GM10248 (cell line): ENCODE data around the gene CES3.

Experiments
- CTCF ChIA-PET: fragments of 300-600 bp; sonication (Branson Sonifier 250); formaldehyde crosslinking; extraction: SDS; loops from one replicate; lab custom pipeline; 2021; ENCODE audit warnings: antibody characterized with exemption; lab: Yijun Ruan, JAX
- POLR2A ChIA-PET: fragments of 350-650 bp; sonication (Branson Sonifier 250); formaldehyde crosslinking; extraction: SDS; loops from one replicate; lab custom pipeline; 2020; ENCODE audit warnings: antibody characterized with exemption; lab: Yijun Ruan, JAX
- DNase-seq: peaks from one replicate; pipeline ENCODE4 v3.0.0; 2012; ENCODE audit errors: extremely low spot score
- CTCF ChIP-seq: IDR thresholded peaks from 2 replicates; pipeline ENCODE4 v1.5.1; 2012; ENCODE audit warnings: mild to moderate bottlenecking, low read depth; ENCODE audit errors: extremely low read depth, missing control alignments, control extremely low read depth

Gene CES3

GRCh38 chr16:66925322-66925840 lies 35.7 kb upstream of the CES3 start, which contains the start of gene RRAD:
Gene RRAD (minus strand): TSS chr16:66925535. CDS start chr16:66925179, 356 bp downstream.
- no peak for DNase-seq
- no peak for TF ChIP-seq CTCF
- ChIA-PET CTCF (interaction anchor here (1.0 to 6.0 kb wide), 5 partner anchors 13 to 95 kb away, joined by 3 to 115 read pairs (median 5); partner anchors contain the start of gene NAE1), POLR2A (interaction anchor here (0.6 kb wide), 1 partner anchor 34 kb away, joined by 3 read pairs; no protein-coding TSS in a partner anchor)

GRCh38 chr16:66926171-66926947 lies 34.7 kb upstream of the CES3 start:
- no peak for DNase-seq
- POLR2A ChIA-PET = interaction anchor here (0.6 to 0.7 kb wide), 2 partner anchors 35 to 450 kb away, joined by 3 read pairs; no protein-coding TSS in a partner anchor
- CTCF ChIA-PET = interaction anchor here (1.0 to 6.0 kb wide), 11 partner anchors 8 to 318 kb away, joined by 3 to 115 read pairs (median 5); partner anchors contain the start of genes CDH16 and NAE1
- no peak for TF ChIP-seq CTCF

- peak; percentile 63 for DNase-seq
- TF ChIP-seq CTCF = no peak
- POLR2A ChIA-PET = no interaction called here
- CTCF ChIA-PET = interaction anchor here (1.0 to 6.0 kb wide), 9 partner anchors 8 to 318 kb away, joined by 3 to 115 read pairs (median 6); partner anchors contain the start of genes CDH16, NAE1 and PDP2
These were observed 34.1 kb upstream of the CES3 start for GRCh38 chr16:66926961-66927436.

- DNase-seq = no peak
- POLR2A ChIA-PET = interaction anchor here (1.0 kb wide), 1 partner anchor 23 kb away, joined by 3 read pairs; no protein-coding TSS in a partner anchor
These were observed 33.0 kb upstream of the CES3 start for GRCh38 chr16:66927918-66928649.

GRCh38 chr16:66928702-66929388 lies 32.2 kb upstream of the CES3 start:
- ChIA-PET CTCF (interaction anchor here (0.7 to 6.0 kb wide), 17 partner anchors 10 to 320 kb away, joined by 3 to 115 read pairs (median 5); partner anchors contain the start of genes CDH16 and PDP2), POLR2A (interaction anchor here (1.0 kb wide), 1 partner anchor 23 kb away, joined by 3 read pairs; no protein-coding TSS in a partner anchor)
- peak; percentile 43 for TF ChIP-seq CTCF
- DNase-seq = no peak

More at GRCh38 chr16:66927918-66928649, 33.0 kb upstream of the CES3 start:
- no peak for TF ChIP-seq CTCF
- CTCF ChIA-PET = interaction anchor here (0.7 to 6.0 kb wide), 18 partner anchors 10 to 319 kb away, joined by 3 to 115 read pairs (median 5); partner anchors contain the start of genes CDH16 and PDP2
